K562 (cell line): ENCODE results near the gene RAB17. TPM values are rescaled to one million over a fixed set of nuclear protein-coding genes. Genes with fewer than 3 reads are reported as not detected.

ENCODE experiments used
- ATAC-seq: fragments of 200-7000 bp; cut with Tn5 transposase; 3 replicates; pipeline ENCODE4 v1.9.1; 2020; ENCODE audit warnings: moderate library complexity
- BruUV-seq: library from RNA; stranded (reverse); fragments of 400-500 nt; replicated peaks from 2 replicates; lab custom pipeline; 2021; lab: Mats Ljungman, UMichigan
- CTCF ChIA-PET: fragments of 300-600 bp; formaldehyde crosslinking; extraction: SDS; loops from one replicate; lab custom pipeline; 2021; ENCODE audit warnings: low intra/inter-chr PET ratio; lab: Yijun Ruan, JAX
- POLR2A ChIA-PET: fragments of 300-600, 350-650 bp; sonication (Branson Sonifier 250); formaldehyde crosslinking; extraction: SDS; loops from one replicate; lab custom pipeline; 2021; ENCODE audit warnings: antibody characterized with exemption, inconsistent platforms; lab: Yijun Ruan, JAX
- DNase-seq, 4 experiments: peaks; one replicate each; pipeline versions ENCODE4 v3.0.0 to v3.0.0-alpha.2; 2011 to 2018; ENCODE audit warnings: low spot score in 3 of 4, mixed read lengths in 3 of 4; ENCODE audit errors: extremely low read depth in 1 of 4
- FAIRE-seq: peaks from 2 replicates; lab custom pipeline; 2011; peaks lifted over from hg19 to GRCh38; lab: Jason Lieb, UNC
- H2AFZ ChIP-seq: 2 replicates; pipeline ENCODE4 v1.6.0; 2011; ENCODE audit warnings: low read depth, low read length, control low read depth, inconsistent platforms
- H3K27ac ChIP-seq: fragments of 200-600 bp; 3 replicates; pipeline ENCODE4 v1.8.0; 2011; ENCODE audit warnings: low read depth, mild to moderate bottlenecking, control low read depth, inconsistent platforms, low read length, moderate library complexity, mixed read lengths; ENCODE audit errors: extremely low read depth
- H3K27me3 ChIP-seq, 2 experiments: fragments of 300-600 bp in 1 of 2; 2 replicates in 1 of 2; 3 replicates in 1 of 2; pipeline versions ENCODE4 v1.6.0 to v1.8.0; 2011; ENCODE audit warnings: inconsistent platforms in 2 of 2, low read length in 2 of 2, mild to moderate bottlenecking in 1 of 2, mixed read lengths in 1 of 2, moderate library complexity in 1 of 2; ENCODE audit not compliant: control insufficient read depth in 2 of 2, insufficient read depth in 2 of 2
- H3K36me3 ChIP-seq: fragments of 300-600 bp; 3 replicates; pipeline ENCODE4 v1.8.0; 2011; ENCODE audit warnings: mild to moderate bottlenecking, low read length, inconsistent platforms; ENCODE audit not compliant: control insufficient read depth, insufficient read depth
- H3K4me1 ChIP-seq, 2 experiments: fragments of 200-600 bp in 1 of 2; replicated peaks in 1 of 2; 2 replicates in 1 of 2; 3 replicates in 1 of 2; pipeline versions ENCODE4 v1.5.1 to v1.8.0; 2011; ENCODE audit warnings: inconsistent platforms in 2 of 2, low read length in 2 of 2, mild to moderate bottlenecking in 1 of 2, mixed read lengths in 1 of 2, moderate library complexity in 1 of 2; ENCODE audit not compliant: control insufficient read depth in 2 of 2, insufficient read depth in 2 of 2
- H3K4me2 ChIP-seq: 2 replicates; pipeline ENCODE4 v1.6.1; 2011; ENCODE audit warnings: low read length, control low read depth, inconsistent platforms, mixed read lengths; ENCODE audit not compliant: insufficient read depth
- H3K4me3 ChIP-seq: fragments of 200-600 bp; sonication (generic), shearing (Covaris generic); 2 replicates; pipeline ENCODE4 v1.5.1; 2016; ENCODE audit warnings: control low read depth, inconsistent platforms
- H3K79me2 ChIP-seq: fragments of 200-600 bp; 3 replicates; pipeline ENCODE4 v1.8.0; 2011; ENCODE audit warnings: low read length, inconsistent platforms; ENCODE audit not compliant: control insufficient read depth, insufficient read depth
- H3K9ac ChIP-seq, 2 experiments: 2 replicates each; pipeline versions ENCODE4 v1.6.0 to v1.6.1; 2011; ENCODE audit warnings: low read depth in 2 of 2, low read length in 2 of 2, control low read depth in 1 of 2, inconsistent platforms in 1 of 2, mild to moderate bottlenecking in 1 of 2, mixed read lengths in 1 of 2; ENCODE audit not compliant: insufficient read depth in 1 of 2
- H3K9me1 ChIP-seq: one replicate; pipeline ENCODE4 v1.6.0; 2011; ENCODE audit warnings: inconsistent platforms, mild to moderate bottlenecking, low read length, moderate library complexity; ENCODE audit not compliant: control insufficient read depth, insufficient read depth
- H3K9me3 ChIP-seq: replicated peaks from 2 replicates; pipeline ENCODE4 v1.5.1; 2011; ENCODE audit warnings: low read depth, low read length, inconsistent platforms; ENCODE audit not compliant: control insufficient read depth, insufficient read depth
- H4K20me1 ChIP-seq: replicated peaks from 2 replicates; pipeline ENCODE4 v1.6.1; 2011; ENCODE audit warnings: low read length, inconsistent platforms, mixed read lengths; ENCODE audit not compliant: control insufficient read depth, insufficient read depth
- ASH1L ChIP-seq: fragments of 450-650 bp; IDR thresholded peaks from 2 replicates; pipeline ENCODE4 v1.6.1; 2018; ENCODE audit warnings: borderline replicate concordance, mild to moderate bottlenecking, low read depth; ENCODE audit not compliant: partially characterized antibody
- FOXO4 ChIP-seq: fragments of 450-650 bp; formaldehyde crosslinking; IDR thresholded peaks from 2 replicates; pipeline ENCODE4 v1.4.0; 2020; ENCODE audit warnings: mild to moderate bottlenecking, moderate library complexity
- HDGF ChIP-seq: fragments of 450-650 bp; IDR thresholded peaks from 2 replicates; pipeline ENCODE4 v1.6.1; 2016
- IRF9 ChIP-seq: fragments of 450-650 bp; IDR thresholded peaks from 2 replicates; pipeline ENCODE4 v1.6.1; 2016; ENCODE audit warnings: missing biosample characterization, missing genetic modification characterization
- KHSRP ChIP-seq: fragments of 450-650 bp; IDR thresholded peaks from 2 replicates; pipeline ENCODE4 v1.6.1; 2017
- MAFG ChIP-seq: fragments of 450-650 bp; conservative IDR thresholded peaks from 2 replicates; pipeline ENCODE4 v1.6.1; 2016; ENCODE audit warnings: missing genetic modification characterization, missing compliant biosample characterization
- MEIS2 ChIP-seq: fragments of 450-650 bp; IDR thresholded peaks from 2 replicates; pipeline ENCODE4 v1.6.1; 2014; ENCODE audit warnings: mild to moderate bottlenecking; ENCODE audit not compliant: partially characterized antibody
- MIER1 ChIP-seq: fragments of 450-650 bp; IDR thresholded peaks from 2 replicates; pipeline ENCODE4 v1.6.1; 2016; ENCODE audit warnings: antibody characterized with exemption, mild to moderate bottlenecking, low read depth
- RBM25 ChIP-seq: fragments of 200-400 bp; formaldehyde crosslinking; IDR thresholded peaks from 2 replicates; pipeline ENCODE4 v1.6.1; 2018; ENCODE audit warnings: low read length, low read depth, moderate library complexity; ENCODE audit not compliant: severe bottlenecking
- RFX7 ChIP-seq: fragments of 250-450 bp; sonication (Bioruptor Pico); IDR thresholded peaks from 2 replicates; pipeline ENCODE4 v1.5.1; 2021; ENCODE audit warnings: mild to moderate bottlenecking
- STAG1 ChIP-seq: sonication (generic); formaldehyde crosslinking; IDR thresholded peaks from 2 replicates; pipeline ENCODE4 v1.5.0; 2020; ENCODE audit warnings: missing genetic modification reagents, borderline replicate concordance
- TBP ChIP-seq: optimal IDR thresholded peaks from 2 replicates; pipeline ENCODE3; 2011; ENCODE audit warnings: low read depth, low read length, improper control_type of control experiment
- YY1 ChIP-seq, 3 experiments: IDR thresholded peaks; 2 replicates each; pipeline ENCODE4 v1.6.1; 2011; ENCODE audit warnings: low read length in 2 of 3, mild to moderate bottlenecking in 2 of 3, moderate library complexity in 2 of 3, borderline replicate concordance in 1 of 3, control low read depth in 1 of 3, low read depth in 1 of 3; ENCODE audit not compliant: insufficient read depth in 3 of 3, insufficient replicate concordance in 2 of 3, control insufficient read depth in 1 of 3, insufficient read length in 1 of 3; ENCODE audit errors: extremely low read depth in 1 of 3
- ZNF184 ChIP-seq: sonication (generic); formaldehyde crosslinking; IDR thresholded peaks from 2 replicates; pipeline ENCODE4 v1.5.0; 2020; ENCODE audit warnings: missing genetic modification reagents
- WGBS: fragments of 100-300 bp; shearing (Covaris generic); methylation state at CpG from one replicate; pipeline ENCODE4 v1.1.6; 2016; ENCODE audit warnings: low coverage, mixed read lengths; ENCODE audit not compliant: insufficient coverage; ENCODE audit errors: missing lambda C conversion rate; 5-methylcytosine and 5-hydroxymethylcytosine counted together
- in situ Hi-C: fragments of 300-500 bp; cut with MboI; formaldehyde crosslinking; loops from 4 replicates; pipeline ENCODE4 v1.15.0; 2018; ENCODE audit warnings: inconsistent platforms, mixed read lengths
- intact Hi-C: fragments of 100-400 bp; cut with micrococcal nuclease; formaldehyde crosslinking; loops from 2 replicates; pipeline ENCODE4 v1.14.2; 2022
- polyA plus RNA-seq, 8 experiments: library from polyadenylated mRNA; depleted of rRNA in 4 of 8; stranded (reverse) in 5 of 8; unstranded in 3 of 8; fragments of >200 nt; fragmentation: Nextera tagmentation in 2 of 8; fragmentation: Illumina TruSeq in 1 of 8; extraction: Ambion mirVana in 2 of 8; extraction: Trizol in 1 of 8; gene quantifications; 2 replicates each; pipeline versions ENCODE4 v1.2.1 to v1.2.3, GENCODE V29; 2011 to 2014; ENCODE audit warnings: inconsistent platforms in 1 of 8, missing spikeins in 1 of 8
- total RNA-seq, 7 experiments: library from RNA; depleted of rRNA in 6 of 7; stranded (reverse); fragments of >200 nt in 6 of 7; fragmentation: Illumina TruSeq in 2 of 7; extraction: Trizol in 2 of 7; gene quantifications; 2 replicates each; pipeline versions ENCODE4 v1.2.1 to v1.2.3, GENCODE V29; 2011 to 2021; ENCODE audit warnings: low replicate concordance in 1 of 7

Gene RAB17
- total and polyA plus RNA-seq, 9 of the 15 experiments (the other 6 are each of a cell fraction or from before 2014, with no cell fraction given), result 0.13 TPM; not detected in 8

GRCh38 chr2:237623428-237624403 is 33.2 kb upstream of the RAB17 start:
- H3K36me3 ChIP-seq, result no peaks in the 10 kb centered on the region
- no peaks in the 10 kb centered on the region for H4K20me1 ChIP-seq
- no peak overlapping the region for H3K4me2 ChIP-seq
- H3K9ac ChIP-seq, result no peak overlapping the region
- no peak for FAIRE-seq
- no peak overlapping the region for H2AFZ ChIP-seq
- no peak overlapping the region for H3K27ac ChIP-seq
- no peaks in the 10 kb centered on the region for H3K4me1 ChIP-seq
- H3K9me3 ChIP-seq, result no peaks in the 10 kb centered on the region
- TF ChIP-seq IRF9, result no peak
- no peak for TF ChIP-seq STAG1 (CRISPR knock-in tag)
- TF ChIP-seq YY1 (IDR thresholded peaks at IDR 0.05; ENCODE audit: borderline replicate concordance in 1 of 3, control insufficient read depth in 1 of 3, extremely low read depth in 1 of 3, insufficient read depth in 3 of 3, insufficient read length in 1 of 3, insufficient replicate concordance in 2 of 3, low read depth in 1 of 3, low read length in 2 of 3), result no peak
- TF ChIP-seq MAFG, result no peak
- TF ChIP-seq RBM25, result no peak
- TF ChIP-seq FOXO4, result no peak
- no peak for TF ChIP-seq RFX7 (CRISPR knock-in tag)
- TF ChIP-seq TBP, result no peak
- no peak for TF ChIP-seq MIER1
- TF ChIP-seq ZNF184, result no peak
- no peak for TF ChIP-seq KHSRP
- no peak for TF ChIP-seq MEIS2
- TF ChIP-seq ASH1L, result no peak
- TF ChIP-seq HDGF, result no peak
- no peak overlapping the region for H3K4me3 ChIP-seq
- intact Hi-C loops, result no loop called here
- no peak for ATAC-seq
- in situ Hi-C loops, result no loop called here
- DNase-seq, result no peak
- H3K9me1 ChIP-seq, result no peaks in the 10 kb centered on the region
- ChIA-PET CTCF (interaction anchor here (0.7 to 1.7 kb wide), 2 partner anchors 122 to 285 kb away, joined by 3 to 7 read pairs; no protein-coding TSS in a partner anchor), POLR2A (no interaction called here)
- 0% methylated on average over 8 of the region's 13 CpGs for WGBS
- peaks cover 8 to 53% of the 10 kb centered on the region in 2 experiments; a peak in 4 of 5 replicates for H3K27me3 ChIP-seq
- no peaks in the 10 kb centered on the region for H3K79me2 ChIP-seq
- BruUV-seq, result no TSS peak
